K562 (cell line): ENCODE data around the gene NES. TPM values are rescaled to one million over a fixed set of nuclear protein-coding genes. Genes with fewer than 3 reads are reported as not detected.

ENCODE experiments used
- BDP1 ChIP-seq: IDR thresholded peaks from 3 replicates; pipeline ENCODE4 v1.6.1; 2011; ENCODE audit not compliant: insufficient read length, insufficient read depth
- BHLHE40 ChIP-seq: IDR thresholded peaks from 2 replicates; pipeline ENCODE4 v1.6.1; 2011; ENCODE audit warnings: low read length, improper control_type of control experiment
- FOS ChIP-seq: IDR thresholded peaks from 3 replicates; pipeline ENCODE4 v1.6.1; 2011; ENCODE audit not compliant: insufficient read length; ENCODE audit errors: extremely low read depth
- FOSL1 ChIP-seq: fragments of 200-800 bp; sonication (Bioruptor generic); conservative IDR thresholded peaks from 2 replicates; pipeline ENCODE4 v1.6.1; 2016; ENCODE audit warnings: missing genetic modification characterization, missing compliant biosample characterization
- HDAC1 ChIP-seq, 2 experiments: fragments of 450-650 bp; IDR thresholded peaks; 2 replicates each; pipeline ENCODE4 v1.6.1; 2016 to 2017; ENCODE audit warnings: inconsistent platforms in 1 of 2, mild to moderate bottlenecking in 1 of 2, moderate library complexity in 1 of 2
- MAFK ChIP-seq: IDR thresholded peaks from 2 replicates; pipeline ENCODE4 v1.6.1; 2011; ENCODE audit warnings: low read length, improper control_type of control experiment
- MEF2A ChIP-seq: IDR thresholded peaks from 2 replicates; pipeline ENCODE4 v1.6.1; 2011; ENCODE audit warnings: low read depth, mild to moderate bottlenecking, low read length, moderate library complexity; ENCODE audit not compliant: control insufficient read depth
- NFIC ChIP-seq: fragments of 450-650 bp; IDR thresholded peaks from 2 replicates; pipeline ENCODE4 v1.6.1; 2017; ENCODE audit warnings: mild to moderate bottlenecking, inconsistent platforms
- POLR2G ChIP-seq: fragments of 200-400 bp; formaldehyde crosslinking; IDR thresholded peaks from 2 replicates; pipeline ENCODE4 v1.6.1; 2017; ENCODE audit warnings: low read depth, mild to moderate bottlenecking, antibody characterized with exemption, low read length, moderate library complexity
- RB1 ChIP-seq: fragments of 450-650 bp; IDR thresholded peaks from 2 replicates; pipeline ENCODE4 v1.6.1; 2017; ENCODE audit warnings: low read depth, mild to moderate bottlenecking
- SMARCA4 ChIP-seq: fragments of 450-650 bp; IDR thresholded peaks from 2 replicates; pipeline ENCODE4 v1.6.1; 2016
- TAF1 ChIP-seq: IDR thresholded peaks from 2 replicates; pipeline ENCODE4 v1.6.1; 2011; ENCODE audit warnings: mild to moderate bottlenecking, low read length, moderate library complexity; ENCODE audit not compliant: insufficient read depth, control insufficient read depth, severe bottlenecking; ENCODE audit errors: extremely low read depth
- ZNF184 ChIP-seq: sonication (generic); formaldehyde crosslinking; IDR thresholded peaks from 2 replicates; pipeline ENCODE4 v1.5.0; 2020; ENCODE audit warnings: missing genetic modification reagents
- polyA plus RNA-seq, 8 experiments: library from polyadenylated mRNA; depleted of rRNA in 4 of 8; stranded (reverse) in 5 of 8; unstranded in 3 of 8; fragments of >200 nt; fragmentation: Nextera tagmentation in 2 of 8; fragmentation: Illumina TruSeq in 1 of 8; extraction: Ambion mirVana in 2 of 8; extraction: Trizol in 1 of 8; gene quantifications; 2 replicates each; pipeline versions ENCODE4 v1.2.1 to v1.2.3, GENCODE V29; 2011 to 2014; ENCODE audit warnings: inconsistent platforms in 1 of 8, missing spikeins in 1 of 8
- total RNA-seq, 7 experiments: library from RNA; depleted of rRNA in 6 of 7; stranded (reverse); fragments of >200 nt in 6 of 7; fragmentation: Illumina TruSeq in 2 of 7; extraction: Trizol in 2 of 7; gene quantifications; 2 replicates each; pipeline versions ENCODE4 v1.2.1 to v1.2.3, GENCODE V29; 2011 to 2021; ENCODE audit warnings: low replicate concordance in 1 of 7
- TF ChIP-seq, protein P1 (sequence below), 2 experiments: fragments of 450-650 bp in 1 of 2; sonication (generic) in 1 of 2; formaldehyde crosslinking in 1 of 2; IDR thresholded peaks in 1 of 2; conservative IDR thresholded peaks in 1 of 2; 2 replicates each; pipeline versions ENCODE4 v1.6.1 to v1.8.1; 2016 to 2023; ENCODE audit warnings: mild to moderate bottlenecking in 2 of 2, moderate library complexity in 2 of 2, inconsistent platforms in 1 of 2, missing genetic modification reagents in 1 of 2
- TF ChIP-seq, protein P2 (sequence below): fragments of 450-650 bp; IDR thresholded peaks from 2 replicates; pipeline ENCODE4 v1.6.1; 2014; ENCODE audit warnings: low read depth, mild to moderate bottlenecking, moderate library complexity, borderline replicate concordance
- TF ChIP-seq, protein P3 (sequence below): IDR thresholded peaks from 2 replicates; pipeline ENCODE4 v1.6.1; 2014; ENCODE audit warnings: antibody characterized with exemption
- TF ChIP-seq, protein P4 (sequence below), 2 experiments: fragments of 200-800 bp in 1 of 2; sonication (Bioruptor generic) in 1 of 2; sonication (generic) in 1 of 2; formaldehyde crosslinking in 1 of 2; IDR thresholded peaks in 1 of 2; conservative IDR thresholded peaks in 1 of 2; 2 replicates each; pipeline versions ENCODE4 v1.5.0 to v1.6.1; 2016 to 2020; ENCODE audit warnings: missing compliant biosample characterization in 1 of 2, missing genetic modification characterization in 1 of 2, missing genetic modification reagents in 1 of 2
- TF ChIP-seq, protein P5 (sequence below): IDR thresholded peaks from 2 replicates; pipeline ENCODE4 v1.6.1; 2011; ENCODE audit warnings: borderline replicate concordance, low read depth, mild to moderate bottlenecking, moderate library complexity, low read length; ENCODE audit not compliant: insufficient read depth, poor library complexity, severe bottlenecking

The NES gene
- total and polyA plus RNA-seq, 9 of the 15 experiments (the other 6 are each of a cell fraction or from before 2014, with no cell fraction given): 0.10 to 8.6 (median 4.2) TPM

DNA sequence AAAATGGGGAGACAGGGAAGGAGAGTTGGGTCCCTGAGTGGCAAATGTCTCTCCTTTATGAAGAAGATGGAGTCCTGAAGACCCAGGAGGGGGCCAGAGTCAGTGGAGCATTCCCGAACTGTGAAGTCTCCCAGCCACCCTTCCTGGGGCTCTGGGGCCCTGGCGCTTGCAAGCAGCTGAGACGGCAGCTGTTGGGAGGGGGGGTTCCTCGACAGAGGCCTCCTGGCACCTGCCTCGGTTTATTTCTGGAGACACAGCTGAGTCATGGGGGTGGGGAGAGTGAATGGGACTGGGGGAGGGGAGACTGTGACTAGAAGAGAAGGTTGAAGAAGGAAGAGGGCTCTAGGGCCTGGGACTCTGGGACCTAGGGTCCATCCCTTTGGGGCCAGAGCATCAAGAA, 14.0 kb downstream of the NES start (continued):
- TF ChIP-seq NFIC (peak; percentile 31; the same call in 1 of the 2 replicates), HDAC1 (IDR thresholded peaks at IDR 0.05) (0 out of 4 replicates have a peak, but pooled peaks of 1 of the 2 experiments have one; percentile 19), FOS (no peak), MEF2A (peak; percentile 73; the same call in 1 of the 2 replicates), SMARCA4 (peak; percentile 55), BDP1 (no peak), FOSL1 (tag) (0 out of 2 replicates have a peak, but pooled peaks have one; percentile 8), ZNF184 (CRISPR knock-in tag) (no peak), MAFK (peak; percentile 8; the same call in 1 of the 2 replicates), BHLHE40 (peak; percentile 46; the same call in 1 of the 2 replicates), RB1 (no peak), TAF1 (peak; percentile 25), POLR2G (0 out of 2 replicates have a peak, but pooled peaks have one; percentile 17)
- TF ChIP-seq, protein P1, sequence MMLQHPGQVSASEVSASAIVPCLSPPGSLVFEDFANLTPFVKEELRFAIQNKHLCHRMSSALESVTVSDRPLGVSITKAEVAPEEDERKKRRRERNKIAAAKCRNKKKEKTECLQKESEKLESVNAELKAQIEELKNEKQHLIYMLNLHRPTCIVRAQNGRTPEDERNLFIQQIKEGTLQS (IDR thresholded peaks at IDR 0.05): peak; percentile 56; the same call in 1 of the 2 replicates
- TF ChIP-seq, protein P1 (CRISPR knock-in tag; conservative IDR thresholded peaks at IDR 0.05): no peak
- TF ChIP-seq, protein P2, sequence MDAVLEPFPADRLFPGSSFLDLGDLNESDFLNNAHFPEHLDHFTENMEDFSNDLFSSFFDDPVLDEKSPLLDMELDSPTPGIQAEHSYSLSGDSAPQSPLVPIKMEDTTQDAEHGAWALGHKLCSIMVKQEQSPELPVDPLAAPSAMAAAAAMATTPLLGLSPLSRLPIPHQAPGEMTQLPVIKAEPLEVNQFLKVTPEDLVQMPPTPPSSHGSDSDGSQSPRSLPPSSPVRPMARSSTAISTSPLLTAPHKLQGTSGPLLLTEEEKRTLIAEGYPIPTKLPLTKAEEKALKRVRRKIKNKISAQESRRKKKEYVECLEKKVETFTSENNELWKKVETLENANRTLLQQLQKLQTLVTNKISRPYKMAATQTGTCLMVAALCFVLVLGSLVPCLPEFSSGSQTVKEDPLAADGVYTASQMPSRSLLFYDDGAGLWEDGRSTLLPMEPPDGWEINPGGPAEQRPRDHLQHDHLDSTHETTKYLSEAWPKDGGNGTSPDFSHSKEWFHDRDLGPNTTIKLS: no peak
- TF ChIP-seq, protein P3, sequence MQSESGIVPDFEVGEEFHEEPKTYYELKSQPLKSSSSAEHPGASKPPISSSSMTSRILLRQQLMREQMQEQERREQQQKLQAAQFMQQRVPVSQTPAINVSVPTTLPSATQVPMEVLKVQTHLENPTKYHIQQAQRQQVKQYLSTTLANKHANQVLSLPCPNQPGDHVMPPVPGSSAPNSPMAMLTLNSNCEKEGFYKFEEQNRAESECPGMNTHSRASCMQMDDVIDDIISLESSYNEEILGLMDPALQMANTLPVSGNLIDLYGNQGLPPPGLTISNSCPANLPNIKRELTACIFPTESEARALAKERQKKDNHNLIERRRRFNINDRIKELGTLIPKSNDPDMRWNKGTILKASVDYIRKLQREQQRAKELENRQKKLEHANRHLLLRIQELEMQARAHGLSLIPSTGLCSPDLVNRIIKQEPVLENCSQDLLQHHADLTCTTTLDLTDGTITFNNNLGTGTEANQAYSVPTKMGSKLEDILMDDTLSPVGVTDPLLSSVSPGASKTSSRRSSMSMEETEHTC: no peak
- TF ChIP-seq, protein P4, sequence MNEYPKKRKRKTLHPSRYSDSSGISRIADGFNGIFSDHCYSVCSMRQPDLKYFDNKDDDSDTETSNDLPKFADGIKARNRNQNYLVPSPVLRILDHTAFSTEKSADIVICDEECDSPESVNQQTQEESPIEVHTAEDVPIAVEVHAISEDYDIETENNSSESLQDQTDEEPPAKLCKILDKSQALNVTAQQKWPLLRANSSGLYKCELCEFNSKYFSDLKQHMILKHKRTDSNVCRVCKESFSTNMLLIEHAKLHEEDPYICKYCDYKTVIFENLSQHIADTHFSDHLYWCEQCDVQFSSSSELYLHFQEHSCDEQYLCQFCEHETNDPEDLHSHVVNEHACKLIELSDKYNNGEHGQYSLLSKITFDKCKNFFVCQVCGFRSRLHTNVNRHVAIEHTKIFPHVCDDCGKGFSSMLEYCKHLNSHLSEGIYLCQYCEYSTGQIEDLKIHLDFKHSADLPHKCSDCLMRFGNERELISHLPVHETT (CRISPR knock-in tag; conservative IDR thresholded peaks at IDR 0.05 in 1 of 2, IDR thresholded peaks at IDR 0.05 in 1 of 2): 0 out of 4 replicates have a peak, but pooled peaks of 1 of the 2 experiments have one; percentile 17
- TF ChIP-seq, protein P5, sequence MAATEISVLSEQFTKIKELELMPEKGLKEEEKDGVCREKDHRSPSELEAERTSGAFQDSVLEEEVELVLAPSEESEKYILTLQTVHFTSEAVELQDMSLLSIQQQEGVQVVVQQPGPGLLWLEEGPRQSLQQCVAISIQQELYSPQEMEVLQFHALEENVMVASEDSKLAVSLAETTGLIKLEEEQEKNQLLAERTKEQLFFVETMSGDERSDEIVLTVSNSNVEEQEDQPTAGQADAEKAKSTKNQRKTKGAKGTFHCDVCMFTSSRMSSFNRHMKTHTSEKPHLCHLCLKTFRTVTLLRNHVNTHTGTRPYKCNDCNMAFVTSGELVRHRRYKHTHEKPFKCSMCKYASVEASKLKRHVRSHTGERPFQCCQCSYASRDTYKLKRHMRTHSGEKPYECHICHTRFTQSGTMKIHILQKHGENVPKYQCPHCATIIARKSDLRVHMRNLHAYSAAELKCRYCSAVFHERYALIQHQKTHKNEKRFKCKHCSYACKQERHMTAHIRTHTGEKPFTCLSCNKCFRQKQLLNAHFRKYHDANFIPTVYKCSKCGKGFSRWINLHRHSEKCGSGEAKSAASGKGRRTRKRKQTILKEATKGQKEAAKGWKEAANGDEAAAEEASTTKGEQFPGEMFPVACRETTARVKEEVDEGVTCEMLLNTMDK: no peak
